Activated T-cell treated with anti-CD3 and anti-CD28 coated beads, Interleukin-2, amount 50 U/mL, for 72 hours (primary cell): ENCODE data around the gene LIN37. TPM values are rescaled to one million over a fixed set of nuclear protein-coding genes. Genes with fewer than 3 reads are reported as not detected.

Source experiments
- ATAC-seq, 2 donors: fragments of 150-1000 bp; cut with Tn5 transposase; replicated peaks in 1 of 2; 2 replicates each; pipeline ENCODE4 v1.10.0; 2021; ENCODE audit warnings: moderate library complexity in 2 of 2, mild to moderate bottlenecking in 1 of 2
- DNase-seq, 2 donors: peaks; one replicate each; pipeline ENCODE4 v3.0.0; 2021 to 2022; ENCODE audit warnings: mixed read lengths in 1 of 2
- H3K27ac Mint-ChIP-seq: one replicate; pipeline ENCODE4 v1.8.0; 2022; ENCODE audit warnings: mild to moderate bottlenecking, moderate library complexity, mixed read lengths
- H3K27me3 Mint-ChIP-seq: one replicate; pipeline ENCODE4 v1.8.0; 2022; ENCODE audit warnings: low read depth, mixed read lengths
- H3K36me3 Mint-ChIP-seq, 2 donors: one replicate each; pipeline ENCODE4 v1.8.0; 2022; ENCODE audit warnings: mixed read lengths in 2 of 2, mild to moderate bottlenecking in 1 of 2; ENCODE audit not compliant: insufficient read depth in 2 of 2
- H3K4me1 Mint-ChIP-seq: one replicate; pipeline ENCODE4 v1.8.0; 2022; ENCODE audit warnings: low read depth, mixed read lengths
- H3K4me3 Mint-ChIP-seq, 2 donors: one replicate each; pipeline ENCODE4 v1.8.0; 2022; ENCODE audit warnings: mild to moderate bottlenecking in 2 of 2, mixed read lengths in 2 of 2, moderate library complexity in 2 of 2
- H3K9me3 Mint-ChIP-seq, 2 donors: one replicate each; pipeline ENCODE4 v1.8.0; 2022; ENCODE audit warnings: mixed read lengths in 2 of 2
- total RNA-seq, 2 donors: library from RNA; stranded (reverse); gene quantifications; one replicate each; pipeline ENCODE4 v1.2.3, GENCODE V29; 2022

Gene LIN37
- total RNA-seq, 2 donors from 2014 or later, result 11.4 to 14.3 TPM

- DNase-seq (no peak), ATAC-seq (no peak)
- peaks cover 25 to 26% of the 10 kb centered on the region in 2 donors for H3K36me3 Mint-ChIP-seq
- peak overlapping the region; percentile 89 for H3K4me3 Mint-ChIP-seq
- no peaks in the 10 kb centered on the region for H3K27me3 Mint-ChIP-seq
- no peak overlapping the region for H3K27ac Mint-ChIP-seq
- H3K4me1 Mint-ChIP-seq, result peaks cover 53% of the 10 kb centered on the region
- H3K9me3 Mint-ChIP-seq, result no peaks in the 10 kb centered on the region
Observed at GRCh38 chr19:35715355-35715809, 33.0 kb upstream of the LIN37 start.

DNA sequence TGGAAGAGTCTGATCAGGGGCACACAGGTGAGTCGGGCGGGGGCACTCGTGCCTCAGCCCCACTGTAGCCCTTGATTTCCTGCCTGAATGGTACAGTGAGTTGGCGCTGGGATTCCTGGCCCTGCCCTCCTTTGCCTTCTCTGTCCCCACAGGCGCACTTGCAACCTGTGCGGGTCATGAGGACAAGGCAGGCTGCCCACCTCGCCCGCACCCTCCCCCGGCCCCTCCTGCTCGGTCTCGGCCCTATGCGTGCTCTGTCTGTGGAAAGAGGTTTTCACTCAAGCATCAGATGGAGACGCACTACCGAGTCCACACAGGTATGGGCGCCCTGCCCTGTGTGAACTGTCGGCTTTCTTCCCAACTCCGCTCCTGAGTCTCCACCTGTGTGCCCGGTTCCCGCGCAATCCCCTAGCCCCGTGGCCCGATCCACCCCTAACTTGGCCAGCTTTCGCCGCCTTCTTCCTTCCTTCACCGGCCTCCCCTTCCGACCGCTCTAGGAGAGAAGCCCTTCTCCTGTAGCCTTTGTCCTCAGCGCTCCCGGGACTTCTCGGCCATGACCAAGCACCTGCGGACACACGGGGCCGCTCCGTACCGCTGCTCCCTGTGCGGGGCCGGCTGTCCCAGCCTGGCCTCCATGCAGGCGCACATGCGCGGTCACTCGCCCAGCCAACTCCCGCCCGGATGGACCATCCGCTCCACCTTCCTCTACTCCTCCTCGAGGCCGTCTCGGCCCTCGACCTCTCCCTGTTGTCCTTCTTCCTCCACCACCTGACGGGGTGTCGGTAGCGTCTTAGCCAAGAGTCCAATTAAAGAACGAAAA lies 32.2 kb upstream of the LIN37 start:
- H3K27ac Mint-ChIP-seq, result peak overlapping the region; percentile 88
- no peaks in the 10 kb centered on the region for H3K27me3 Mint-ChIP-seq
- no peak for DNase-seq
- H3K9me3 Mint-ChIP-seq, result no peaks in the 10 kb centered on the region
- peaks cover 25 to 29% of the 10 kb centered on the region in 2 donors for H3K36me3 Mint-ChIP-seq
- no peak for ATAC-seq
- peak overlapping the region; percentile 89 for H3K4me3 Mint-ChIP-seq
- peaks cover 46% of the 10 kb centered on the region for H3K4me1 Mint-ChIP-seq

GRCh38 chr19:35716801-35717664 lies 31.3 kb upstream of the LIN37 start:
- peaks cover 25 to 36% of the 10 kb centered on the region in 2 donors for H3K36me3 Mint-ChIP-seq
- H3K27ac Mint-ChIP-seq, result peak overlapping the region; percentile 88
- no peaks in the 10 kb centered on the region for H3K27me3 Mint-ChIP-seq
- DNase-seq, result peak; percentile 92 to 98
- ATAC-seq, result peak; percentile 66 to 73
- H3K4me3 Mint-ChIP-seq, result peak overlapping the region; percentile 89
- H3K4me1 Mint-ChIP-seq, result peaks cover 42% of the 10 kb centered on the region
- no peaks in the 10 kb centered on the region for H3K9me3 Mint-ChIP-seq

- DNase-seq, result peak in 1 of 2 donors; percentile 96
- peaks cover 42% of the 10 kb centered on the region for H3K4me1 Mint-ChIP-seq
- no peaks in the 10 kb centered on the region for H3K27me3 Mint-ChIP-seq
- peaks cover 25 to 40% of the 10 kb centered on the region in 2 donors for H3K36me3 Mint-ChIP-seq
- H3K4me3 Mint-ChIP-seq, result peak within 1 kb of the TSS; percentile 90 to 91
- peak within 1 kb of the TSS; percentile 92 for H3K27ac Mint-ChIP-seq
- H3K9me3 Mint-ChIP-seq, result no peaks in the 10 kb centered on the region
- ATAC-seq, result no peak
Observed at GRCh38 chr19:35717665-35718344, 30.6 kb upstream of the LIN37 start, which contains the start of gene KMT2B. Gene KMT2B, plus strand, starts transcription at chr19:35718003. Its CDS starts 16 bp downstream, at chr19:35718019.

DNA sequence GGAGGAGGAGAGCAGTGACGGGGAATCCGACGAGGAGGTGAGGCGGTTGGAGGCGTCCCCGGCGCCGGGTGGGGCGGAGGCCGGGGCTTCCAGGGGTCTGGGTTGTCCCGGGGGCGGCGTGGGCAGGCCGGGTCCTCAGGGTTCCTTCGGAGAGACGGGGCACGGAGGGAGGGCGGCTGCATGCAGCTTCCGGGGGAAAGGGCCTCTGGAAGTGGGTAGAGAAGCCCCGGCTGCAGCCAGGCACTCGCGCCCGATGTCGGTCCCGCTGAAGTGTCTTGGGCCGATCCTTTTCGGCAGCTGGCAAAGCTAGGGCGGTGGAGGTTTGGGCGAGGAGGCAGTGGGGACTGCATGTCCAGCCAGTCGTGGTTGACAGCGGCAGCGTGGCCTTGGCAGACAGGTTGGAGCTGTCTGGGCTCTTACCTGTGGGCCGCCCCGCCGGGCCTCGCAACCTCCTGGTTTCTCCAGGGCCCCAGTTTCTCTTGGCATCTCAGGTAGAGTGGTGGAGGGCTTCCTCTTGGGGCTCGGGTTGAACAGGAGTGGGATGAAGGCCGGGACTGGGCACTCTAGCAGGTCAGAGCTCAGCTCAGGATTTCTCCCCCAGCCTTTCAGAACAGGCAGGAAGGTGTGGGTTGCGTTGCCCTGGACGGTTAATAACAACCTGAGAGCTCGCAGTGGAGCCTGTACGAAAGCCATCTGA lies 29.9 kb upstream of the LIN37 start:
- no peaks in the 10 kb centered on the region for H3K27me3 Mint-ChIP-seq

GRCh38 chr19:35719402-35720162 lies 28.8 kb upstream of the LIN37 start:
- peaks cover 31% of the 10 kb centered on the region for H3K4me1 Mint-ChIP-seq
- peaks cover 21 to 40% of the 10 kb centered on the region in 2 donors for H3K36me3 Mint-ChIP-seq
- ATAC-seq (no peak), DNase-seq (no peak)
- no peaks in the 10 kb centered on the region for H3K9me3 Mint-ChIP-seq
- H3K4me3 Mint-ChIP-seq, result peak overlapping the region; percentile 90 to 91
- no peaks in the 10 kb centered on the region for H3K27me3 Mint-ChIP-seq
- peak overlapping the region; percentile 52 for H3K27ac Mint-ChIP-seq

More for the DNA sequence above, 29.9 kb upstream of the LIN37 start:
- H3K36me3 Mint-ChIP-seq, result peaks cover 25 to 44% of the 10 kb centered on the region in 2 donors
- DNase-seq, result peak; percentile 64 to 70
- peak overlapping the region; percentile 90 to 91 for H3K4me3 Mint-ChIP-seq
- peak overlapping the region; percentile 92 for H3K27ac Mint-ChIP-seq
- no peak for ATAC-seq
- no peaks in the 10 kb centered on the region for H3K9me3 Mint-ChIP-seq
- H3K4me1 Mint-ChIP-seq, result peaks cover 42% of the 10 kb centered on the region

GRCh38 chr19:35720163-35720524 lies 28.2 kb upstream of the LIN37 start:
- Mint-ChIP-seq H3K9me3 (no peaks in the 10 kb centered on the region), H3K4me1 (peaks cover 25% of the 10 kb centered on the region), H3K36me3 (peaks cover 19 to 35% of the 10 kb centered on the region in 2 donors), H3K27me3 (no peaks in the 10 kb centered on the region), H3K27ac (peak overlapping the region; percentile 17), H3K4me3 (peak overlapping the region; percentile 17 to 18)
- DNase-seq (no peak), ATAC-seq (no peak)

DNA sequence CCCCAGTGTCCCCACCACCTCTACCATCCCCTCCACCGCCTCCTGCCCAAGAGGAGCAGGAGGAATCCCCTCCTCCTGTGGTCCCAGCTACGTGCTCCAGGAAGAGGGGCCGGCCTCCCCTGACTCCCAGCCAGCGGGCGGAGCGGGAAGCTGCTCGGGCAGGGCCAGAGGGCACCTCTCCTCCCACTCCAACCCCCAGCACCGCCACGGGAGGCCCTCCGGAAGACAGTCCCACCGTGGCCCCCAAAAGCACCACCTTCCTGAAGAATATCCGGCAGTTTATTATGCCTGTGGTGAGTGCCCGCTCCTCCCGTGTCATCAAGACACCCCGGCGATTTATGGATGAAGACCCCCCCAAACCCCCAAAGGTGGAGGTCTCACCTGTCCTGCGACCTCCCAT lies 27.7 kb upstream of the LIN37 start:
- Mint-ChIP-seq H3K4me3 (peak overlapping the region in 1 of 2 donors; percentile 29), H3K27ac (peak overlapping the region; percentile 58), H3K4me1 (peaks cover 25% of the 10 kb centered on the region), H3K9me3 (no peaks in the 10 kb centered on the region), H3K36me3 (peaks cover 19 to 35% of the 10 kb centered on the region in 2 donors), H3K27me3 (no peaks in the 10 kb centered on the region)
- DNase-seq (no peak), ATAC-seq (no peak)

DNA sequence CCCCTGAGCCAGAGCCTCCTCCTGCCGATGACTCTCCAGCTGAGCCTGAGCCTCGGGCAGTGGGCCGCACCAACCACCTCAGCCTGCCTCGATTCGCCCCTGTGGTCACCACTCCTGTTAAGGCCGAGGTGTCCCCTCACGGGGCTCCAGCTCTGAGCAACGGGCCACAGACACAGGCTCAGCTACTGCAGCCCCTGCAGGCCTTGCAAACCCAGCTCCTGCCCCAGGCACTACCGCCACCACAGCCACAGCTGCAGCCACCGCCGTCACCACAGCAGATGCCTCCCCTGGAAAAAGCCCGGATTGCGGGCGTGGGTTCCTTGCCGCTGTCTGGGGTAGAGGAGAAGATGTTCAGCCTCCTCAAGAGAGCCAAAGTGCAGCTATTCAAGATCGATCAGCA lies 27.0 kb upstream of the LIN37 start:
- Mint-ChIP-seq H3K4me1 (peaks cover 25% of the 10 kb centered on the region), H3K36me3 (peaks cover 17 to 33% of the 10 kb centered on the region in 2 donors), H3K27ac (peak overlapping the region; percentile 92), H3K27me3 (no peaks in the 10 kb centered on the region), H3K4me3 (peak overlapping the region; percentile 7 to 31), H3K9me3 (no peaks in the 10 kb centered on the region)
- DNase-seq (no peak), ATAC-seq (no peak)

- ATAC-seq, result no peak
- no peak for DNase-seq
- Mint-ChIP-seq H3K27me3 (no peaks in the 10 kb centered on the region), H3K4me3 (no peak overlapping the region), H3K4me1 (peaks cover 25% of the 10 kb centered on the region), H3K36me3 (peaks cover 15 to 29% of the 10 kb centered on the region in 2 donors), H3K9me3 (no peaks in the 10 kb centered on the region), H3K27ac (no peak overlapping the region)
Observed at GRCh38 chr19:35722461-35722860, 25.9 kb upstream of the LIN37 start.

GRCh38 chr19:35722897-35723296 lies 25.5 kb upstream of the LIN37 start:
- DNase-seq (no peak), ATAC-seq (no peak)
- Mint-ChIP-seq H3K4me3 (no peak overlapping the region), H3K9me3 (no peaks in the 10 kb centered on the region), H3K36me3 (peaks cover 15 to 29% of the 10 kb centered on the region in 2 donors), H3K4me1 (peaks cover 25% of the 10 kb centered on the region), H3K27me3 (no peaks in the 10 kb centered on the region), H3K27ac (peak overlapping the region; percentile 57)
